ENCODE data around the gene NKAIN2.

NKAIN2 gene

DNA sequence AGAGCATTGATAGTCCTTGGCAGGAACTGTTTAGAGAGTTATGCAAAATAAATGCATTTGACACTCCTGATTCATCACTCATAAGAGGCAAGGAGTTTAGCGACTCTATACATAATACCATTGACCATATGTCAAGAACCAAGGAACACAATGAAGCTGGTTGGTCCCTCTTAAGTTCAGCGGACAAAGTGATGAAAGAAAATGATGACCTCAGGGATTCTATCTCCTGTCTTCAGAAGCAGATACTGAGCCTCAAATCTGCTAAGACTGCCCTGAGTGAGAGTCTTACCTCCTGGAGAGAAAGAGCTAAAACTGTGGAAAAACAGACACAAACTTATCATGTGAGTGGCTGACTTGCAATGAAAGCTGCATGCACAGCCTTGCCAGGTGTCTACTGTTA, 9.5 kb upstream of the NKAIN2 start:
- H3K9ac ChIP-seq (ENCODE audit: low read length) = no peak overlapping the region
- no peaks in the 10 kb centered on the region for H3K4me1 ChIP-seq (ENCODE audit: control insufficient read depth, insufficient read depth, low read length)
- H3K27ac ChIP-seq (ENCODE audit: low read depth, low read length) = no peak overlapping the region
- no peaks in the 10 kb centered on the region for H3K36me3 ChIP-seq (ENCODE audit: control insufficient read depth, insufficient read depth, low read length)
- no peak overlapping the region for H3K4me3 ChIP-seq (ENCODE audit: low read length)
- H3K27me3 ChIP-seq (ENCODE audit: control insufficient read depth, insufficient read depth, low read length) = no peaks in the 10 kb centered on the region

DNA sequence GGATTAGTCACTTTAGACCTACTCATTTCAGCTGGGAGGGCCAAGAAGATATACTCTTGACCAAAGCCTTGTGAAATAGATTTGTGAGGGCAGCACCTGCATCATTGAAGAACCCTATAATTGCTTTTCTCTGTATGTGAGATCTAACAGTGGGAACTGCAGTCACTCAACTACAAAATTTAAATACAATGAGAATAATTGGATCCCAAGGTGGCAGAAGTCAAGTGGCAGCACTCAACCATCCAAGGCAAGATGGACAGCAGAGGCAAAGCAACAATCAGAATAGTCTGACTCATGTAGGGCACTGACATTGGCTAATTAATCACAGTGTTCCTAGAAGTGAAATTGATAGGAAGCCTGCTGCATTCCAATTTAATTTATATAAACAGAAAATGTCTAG, 8.9 kb upstream of the NKAIN2 start:
- Histone ChIP-seq H3K27me3 (ENCODE audit: control insufficient read depth, insufficient read depth, low read length) (no peaks in the 10 kb centered on the region), H3K36me3 (ENCODE audit: control insufficient read depth, insufficient read depth, low read length) (no peaks in the 10 kb centered on the region), H3K4me3 (ENCODE audit: low read length) (no peak overlapping the region), H3K4me1 (ENCODE audit: control insufficient read depth, insufficient read depth, low read length) (no peaks in the 10 kb centered on the region), H3K9ac (ENCODE audit: low read length) (no peak overlapping the region), H3K27ac (ENCODE audit: low read depth, low read length) (no peak overlapping the region)

DNA sequence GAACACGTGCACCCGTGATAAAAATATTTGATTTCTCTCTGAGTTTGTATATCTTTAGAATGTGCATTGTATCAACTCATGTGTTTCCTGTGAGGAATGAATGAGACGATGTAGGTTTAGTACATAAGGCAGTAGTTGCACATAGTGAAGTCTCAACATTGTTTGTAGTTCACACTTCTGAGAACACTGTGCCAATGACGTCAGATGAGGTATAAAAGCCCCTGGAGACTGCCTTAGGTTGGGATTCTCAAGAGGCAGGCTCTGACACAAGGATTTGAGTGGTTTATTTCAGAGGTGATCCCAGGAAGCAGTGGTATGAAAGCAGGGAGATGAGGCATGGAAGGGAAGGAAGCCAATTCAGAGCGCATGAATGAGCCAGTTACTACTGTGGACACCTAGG, 2.6 kb upstream of the NKAIN2 start:
- no peak overlapping the region for H3K9ac ChIP-seq (ENCODE audit: low read length)
- no peaks in the 10 kb centered on the region for H3K4me1 ChIP-seq (ENCODE audit: control insufficient read depth, insufficient read depth, low read length)
- no peaks in the 10 kb centered on the region for H3K36me3 ChIP-seq (ENCODE audit: control insufficient read depth, insufficient read depth, low read length)
- H3K27me3 ChIP-seq (ENCODE audit: control insufficient read depth, insufficient read depth, low read length) = no peaks in the 10 kb centered on the region
- no peak overlapping the region for H3K27ac ChIP-seq (ENCODE audit: low read depth, low read length)
- no peak overlapping the region for H3K4me3 ChIP-seq (ENCODE audit: low read length)

DNA sequence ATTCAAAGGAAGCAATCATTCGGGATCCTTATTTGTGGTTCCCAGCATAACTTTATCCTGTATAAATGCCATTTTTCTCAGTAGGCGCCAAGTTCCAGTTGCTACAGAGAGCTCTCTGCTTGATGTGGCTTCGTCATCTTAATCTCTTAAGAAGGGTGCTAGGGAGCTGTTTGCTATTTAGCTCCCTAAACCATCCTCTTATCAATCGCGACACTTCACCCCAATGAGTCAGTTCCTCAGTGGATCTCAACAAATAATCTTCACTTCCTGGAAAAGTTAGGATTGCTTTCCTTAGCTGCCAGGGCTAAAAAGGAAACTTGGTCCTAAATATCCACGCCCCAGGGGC, 1.3 kb upstream of the NKAIN2 start:
- Histone ChIP-seq H3K27me3 (ENCODE audit: control insufficient read depth, insufficient read depth, low read length) (no peaks in the 10 kb centered on the region), H3K4me3 (ENCODE audit: low read length) (peak overlapping the region; percentile 56), H3K27ac (ENCODE audit: low read depth, low read length) (no peak overlapping the region), H3K9ac (ENCODE audit: low read length) (no peak overlapping the region), H3K36me3 (ENCODE audit: control insufficient read depth, insufficient read depth, low read length) (no peaks in the 10 kb centered on the region), H3K4me1 (ENCODE audit: control insufficient read depth, insufficient read depth, low read length) (no peaks in the 10 kb centered on the region)

DNA sequence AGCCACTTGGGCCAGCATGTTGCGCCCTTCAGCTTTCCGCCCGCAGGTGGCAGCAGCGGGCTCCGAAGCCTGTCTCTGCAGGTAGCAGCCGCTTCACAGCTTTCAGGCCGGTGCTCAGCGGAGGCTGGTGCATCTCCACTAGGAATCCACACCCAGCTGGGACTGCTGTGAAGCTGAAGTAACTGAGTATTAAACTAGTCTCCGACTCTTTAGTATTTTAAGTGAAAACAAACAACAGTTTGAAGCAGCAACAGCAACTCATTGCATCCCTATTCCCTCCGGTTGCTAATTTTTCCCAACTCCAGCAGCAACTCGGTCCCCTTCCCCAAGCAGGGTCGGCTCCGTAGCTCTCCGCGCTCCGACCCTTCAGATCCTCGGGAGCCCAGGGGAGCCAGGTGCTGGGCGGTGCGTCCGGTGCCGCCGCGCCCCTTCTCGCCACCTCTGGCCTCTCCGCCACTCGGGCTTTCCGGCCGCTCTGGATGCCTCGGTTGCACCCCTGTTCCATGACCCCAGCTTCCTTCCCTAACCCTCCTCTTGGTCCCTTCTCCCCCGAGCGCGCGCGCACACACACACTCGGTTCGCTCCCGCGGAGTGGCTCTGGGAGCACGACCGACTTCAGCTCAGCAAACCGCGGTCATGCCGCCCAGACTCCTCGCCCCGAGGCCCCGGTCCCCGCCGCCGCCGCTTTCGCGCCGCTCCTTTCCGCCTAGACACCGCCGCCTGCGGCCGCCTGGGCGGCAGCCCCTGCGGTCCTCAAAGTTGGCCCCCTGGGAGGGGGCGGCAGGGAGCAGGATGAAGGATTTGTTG, 765 bp upstream of the NKAIN2 start:
- H3K36me3 ChIP-seq (ENCODE audit: control insufficient read depth, insufficient read depth, low read length) = no peaks in the 10 kb centered on the region
- peak overlapping the region; percentile 56 for H3K4me3 ChIP-seq (ENCODE audit: low read length)
- no peaks in the 10 kb centered on the region for H3K27me3 ChIP-seq (ENCODE audit: control insufficient read depth, insufficient read depth, low read length)
- no peak overlapping the region for H3K9ac ChIP-seq (ENCODE audit: low read length)
- H3K27ac ChIP-seq (ENCODE audit: low read depth, low read length) = no peak overlapping the region
- H3K4me1 ChIP-seq (ENCODE audit: control insufficient read depth, insufficient read depth, low read length) = no peaks in the 10 kb centered on the region

DNA sequence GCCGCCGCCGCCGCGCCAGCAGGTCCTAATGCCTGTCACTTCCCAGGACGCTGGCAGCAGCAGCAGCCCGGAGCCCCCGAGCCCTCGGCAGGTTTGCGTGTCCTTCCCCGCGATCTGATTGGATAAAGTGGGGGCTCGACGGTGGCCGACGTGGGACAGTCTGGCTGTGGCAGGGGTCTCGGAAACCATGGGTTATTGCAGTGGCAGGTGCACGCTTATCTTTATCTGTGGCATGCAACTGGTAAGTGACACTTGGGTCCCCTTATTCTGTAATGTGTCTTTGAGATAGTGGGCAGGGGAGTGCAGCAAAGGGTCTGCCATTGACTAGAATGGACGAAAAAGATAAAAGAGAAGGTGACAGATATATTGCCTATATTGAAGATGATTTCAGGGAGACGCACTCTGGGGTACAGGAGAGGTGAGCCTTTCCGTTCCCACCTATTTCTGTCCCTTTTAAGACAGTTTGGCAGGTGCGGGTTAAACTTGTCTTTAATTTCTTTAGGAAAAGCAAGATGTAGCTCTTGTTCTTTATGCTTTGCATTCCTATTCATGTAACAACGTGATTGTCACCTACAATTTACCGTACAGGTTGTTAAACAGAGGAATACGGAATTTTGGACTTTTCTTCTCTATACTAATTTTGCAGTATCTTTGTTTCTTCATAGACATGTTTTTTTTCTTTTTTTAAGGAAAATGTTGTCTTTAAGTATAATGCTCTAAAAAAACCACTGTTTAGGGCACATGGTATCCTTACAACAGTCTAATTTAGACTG, 535 bp downstream of the NKAIN2 start:
- Histone ChIP-seq H3K4me3 (ENCODE audit: low read length) (peak overlapping the region; percentile 59), H3K9ac (ENCODE audit: low read length) (no peak overlapping the region), H3K27ac (ENCODE audit: low read depth, low read length) (no peak overlapping the region), H3K27me3 (ENCODE audit: control insufficient read depth, insufficient read depth, low read length) (no peaks in the 10 kb centered on the region), H3K4me1 (ENCODE audit: control insufficient read depth, insufficient read depth, low read length) (no peaks in the 10 kb centered on the region), H3K36me3 (ENCODE audit: control insufficient read depth, insufficient read depth, low read length) (no peaks in the 10 kb centered on the region)

DNA sequence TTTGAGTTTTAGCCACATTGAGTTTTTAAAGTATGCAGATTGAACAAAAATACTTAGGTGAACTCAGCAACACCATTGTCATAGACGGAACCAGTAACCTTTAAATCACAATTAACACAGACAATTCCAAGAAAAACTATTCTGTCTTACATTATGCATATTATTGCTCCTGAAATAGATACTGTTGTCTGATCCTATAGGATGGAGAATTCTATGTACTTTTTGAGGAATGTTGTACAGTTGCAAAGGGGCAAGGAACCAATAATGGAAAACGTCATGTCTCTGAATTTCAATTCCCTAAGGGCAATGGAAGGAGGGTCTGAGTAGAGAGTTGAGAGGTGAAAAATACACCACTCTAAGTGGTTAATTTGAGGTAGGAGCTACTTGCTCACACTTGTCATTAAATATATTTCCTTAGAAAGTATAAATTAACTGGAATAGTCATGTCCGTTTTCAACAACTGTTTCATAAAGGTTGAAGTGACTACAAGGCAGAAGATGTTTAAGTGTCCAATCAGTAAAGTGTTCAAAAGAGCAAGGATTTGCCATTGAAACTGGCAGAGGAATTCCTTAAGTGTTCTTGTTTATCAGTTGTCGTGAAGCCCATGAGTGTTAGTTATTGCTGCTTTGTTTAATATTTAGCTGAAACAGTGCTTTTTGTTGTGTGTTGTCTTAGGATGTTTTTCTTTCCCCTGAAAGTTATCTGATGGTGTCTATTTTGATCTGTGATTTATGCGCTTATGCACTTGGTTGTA, 1.3 kb downstream of the NKAIN2 start:
- H3K27me3 ChIP-seq (ENCODE audit: control insufficient read depth, insufficient read depth, low read length) = no peaks in the 10 kb centered on the region
- H3K27ac ChIP-seq (ENCODE audit: low read depth, low read length) = no peak overlapping the region
- H3K4me3 ChIP-seq (ENCODE audit: low read length) = no peak overlapping the region
- no peaks in the 10 kb centered on the region for H3K36me3 ChIP-seq (ENCODE audit: control insufficient read depth, insufficient read depth, low read length)
- no peaks in the 10 kb centered on the region for H3K4me1 ChIP-seq (ENCODE audit: control insufficient read depth, insufficient read depth, low read length)
- H3K9ac ChIP-seq (ENCODE audit: low read length) = no peak overlapping the region

DNA sequence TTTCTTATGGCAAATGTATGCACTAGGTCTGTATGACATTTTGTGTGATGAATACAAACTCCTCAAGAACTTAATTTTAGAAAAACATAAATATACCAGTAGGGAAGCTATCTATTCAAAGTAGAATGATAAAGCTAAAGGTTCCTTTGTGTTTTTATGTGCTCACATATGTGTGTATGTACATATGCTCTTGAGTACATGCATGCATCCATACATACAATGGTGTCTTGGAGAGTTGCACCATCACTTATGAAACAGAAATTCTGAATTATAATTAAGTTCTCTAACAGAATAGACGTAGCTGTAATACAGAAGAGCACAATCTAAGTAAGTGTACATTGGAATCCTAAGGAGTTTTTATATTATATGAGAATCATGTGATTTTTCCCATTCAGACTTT, 2.3 kb downstream of the NKAIN2 start:
- H3K4me3 ChIP-seq (ENCODE audit: low read length) = no peak overlapping the region
- no peak overlapping the region for H3K9ac ChIP-seq (ENCODE audit: low read length)
- no peaks in the 10 kb centered on the region for H3K27me3 ChIP-seq (ENCODE audit: control insufficient read depth, insufficient read depth, low read length)
- H3K27ac ChIP-seq (ENCODE audit: low read depth, low read length) = no peak overlapping the region
- H3K4me1 ChIP-seq (ENCODE audit: control insufficient read depth, insufficient read depth, low read length) = no peaks in the 10 kb centered on the region
- no peaks in the 10 kb centered on the region for H3K36me3 ChIP-seq (ENCODE audit: control insufficient read depth, insufficient read depth, low read length)

DNA sequence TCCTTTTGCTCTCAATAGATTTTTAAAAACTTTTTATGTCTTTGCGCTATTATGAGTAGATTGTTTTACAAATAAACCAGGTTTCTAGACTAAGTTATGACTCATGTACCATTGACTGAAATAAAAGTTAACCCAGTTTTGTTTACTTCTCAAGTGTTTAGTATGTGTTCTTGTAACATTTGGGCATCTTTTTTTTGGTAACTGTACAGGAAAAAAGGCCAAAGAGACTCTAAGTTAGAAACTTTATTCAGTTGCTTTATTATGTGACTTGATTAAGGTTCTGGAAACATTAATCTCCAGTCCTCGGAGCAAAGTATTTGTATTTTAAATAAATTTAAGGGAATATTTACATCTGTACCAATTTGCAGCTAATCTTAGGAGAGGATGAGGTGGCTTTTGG, 2.9 kb downstream of the NKAIN2 start:
- no peak overlapping the region for H3K27ac ChIP-seq (ENCODE audit: low read depth, low read length)
- H3K36me3 ChIP-seq (ENCODE audit: control insufficient read depth, insufficient read depth, low read length) = no peaks in the 10 kb centered on the region
- H3K27me3 ChIP-seq (ENCODE audit: control insufficient read depth, insufficient read depth, low read length) = no peaks in the 10 kb centered on the region
- no peaks in the 10 kb centered on the region for H3K4me1 ChIP-seq (ENCODE audit: control insufficient read depth, insufficient read depth, low read length)
- H3K4me3 ChIP-seq (ENCODE audit: low read length) = no peak overlapping the region
- H3K9ac ChIP-seq (ENCODE audit: low read length) = no peak overlapping the region

DNA sequence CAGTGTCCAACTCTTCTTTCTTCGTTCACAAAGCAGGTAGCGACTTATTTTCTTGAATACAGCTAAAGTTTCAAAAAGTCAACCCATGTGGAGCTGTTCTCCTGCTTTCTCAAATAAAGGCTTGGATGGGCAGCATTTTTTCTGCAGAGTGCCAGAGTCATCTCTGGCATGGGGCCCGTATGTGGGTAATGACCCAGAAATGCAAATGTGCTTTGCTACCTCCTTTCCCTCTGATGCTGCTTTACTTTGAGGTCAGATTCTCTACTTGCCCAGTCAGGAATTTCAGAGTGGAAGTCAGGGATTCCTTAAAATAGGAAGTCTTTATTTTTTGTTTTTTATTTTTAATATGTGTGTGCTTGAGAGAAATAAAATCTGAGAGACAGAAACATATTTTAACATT, 4.9 kb downstream of the NKAIN2 start:
- Histone ChIP-seq H3K4me1 (ENCODE audit: control insufficient read depth, insufficient read depth, low read length) (no peaks in the 10 kb centered on the region), H3K27me3 (ENCODE audit: control insufficient read depth, insufficient read depth, low read length) (no peaks in the 10 kb centered on the region), H3K4me3 (ENCODE audit: low read length) (no peak overlapping the region), H3K9ac (ENCODE audit: low read length) (no peak overlapping the region), H3K36me3 (ENCODE audit: control insufficient read depth, insufficient read depth, low read length) (no peaks in the 10 kb centered on the region), H3K27ac (ENCODE audit: low read depth, low read length) (no peak overlapping the region)

DNA sequence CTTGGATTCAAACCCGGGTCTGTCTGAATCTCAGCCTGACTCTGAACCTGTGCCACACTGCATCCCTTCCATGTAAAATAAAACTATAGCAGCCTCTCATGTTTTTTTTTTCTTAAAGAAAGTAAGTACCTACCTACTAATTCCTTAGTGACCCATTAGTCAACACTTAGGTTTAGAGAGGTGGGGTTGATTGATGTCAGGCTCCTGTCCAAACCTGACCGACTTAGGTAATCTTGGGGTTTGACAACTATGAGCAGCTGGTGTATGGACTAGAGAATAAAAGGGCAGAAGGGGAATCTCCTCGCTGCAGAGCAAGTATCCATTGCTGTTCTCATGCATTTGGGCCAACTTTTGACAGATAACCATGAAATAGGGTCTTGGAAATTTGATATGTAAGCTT, 6.5 kb downstream of the NKAIN2 start:
- Histone ChIP-seq H3K27ac (ENCODE audit: low read depth, low read length) (no peak overlapping the region), H3K36me3 (ENCODE audit: control insufficient read depth, insufficient read depth, low read length) (no peaks in the 10 kb centered on the region), H3K27me3 (ENCODE audit: control insufficient read depth, insufficient read depth, low read length) (no peaks in the 10 kb centered on the region), H3K9ac (ENCODE audit: low read length) (no peak overlapping the region), H3K4me3 (ENCODE audit: low read length) (no peak overlapping the region), H3K4me1 (ENCODE audit: control insufficient read depth, insufficient read depth, low read length) (no peaks in the 10 kb centered on the region)

DNA sequence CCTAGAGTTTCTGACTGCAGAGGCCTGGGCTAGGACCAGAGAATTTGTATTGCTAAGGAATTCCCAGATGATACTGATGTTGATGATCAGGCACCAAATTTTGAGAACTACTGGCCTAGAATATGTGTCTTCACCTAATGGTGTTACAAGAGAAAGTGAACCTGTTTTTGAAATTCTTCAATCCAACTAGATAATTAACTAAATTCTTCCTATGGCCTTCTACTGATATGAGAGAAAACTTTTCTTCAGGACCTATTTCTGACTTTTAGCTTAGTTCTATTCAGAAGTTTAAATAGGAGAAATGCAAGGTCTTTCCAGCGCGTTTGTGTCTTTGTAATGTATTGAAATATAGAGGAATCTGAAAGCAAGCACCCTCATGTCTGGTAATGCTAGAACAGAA, 7.3 kb downstream of the NKAIN2 start:
- no peaks in the 10 kb centered on the region for H3K27me3 ChIP-seq (ENCODE audit: control insufficient read depth, insufficient read depth, low read length)
- no peak overlapping the region for H3K4me3 ChIP-seq (ENCODE audit: low read length)
- H3K9ac ChIP-seq (ENCODE audit: low read length) = no peak overlapping the region
- no peaks in the 10 kb centered on the region for H3K4me1 ChIP-seq (ENCODE audit: control insufficient read depth, insufficient read depth, low read length)
- no peaks in the 10 kb centered on the region for H3K36me3 ChIP-seq (ENCODE audit: control insufficient read depth, insufficient read depth, low read length)
- no peak overlapping the region for H3K27ac ChIP-seq (ENCODE audit: low read depth, low read length)
